ENCODE results near the gene IL22RA2. TPM values are rescaled to one million over a fixed set of nuclear protein-coding genes. Genes with fewer than 3 reads are reported as not detected.
A peak's percentile ranks its signal among the peaks of the same experiment; 100 is the strongest.

Gene IL22RA2
- total RNA-seq, 6 experiments from 2014 or later: not detected

DNA sequence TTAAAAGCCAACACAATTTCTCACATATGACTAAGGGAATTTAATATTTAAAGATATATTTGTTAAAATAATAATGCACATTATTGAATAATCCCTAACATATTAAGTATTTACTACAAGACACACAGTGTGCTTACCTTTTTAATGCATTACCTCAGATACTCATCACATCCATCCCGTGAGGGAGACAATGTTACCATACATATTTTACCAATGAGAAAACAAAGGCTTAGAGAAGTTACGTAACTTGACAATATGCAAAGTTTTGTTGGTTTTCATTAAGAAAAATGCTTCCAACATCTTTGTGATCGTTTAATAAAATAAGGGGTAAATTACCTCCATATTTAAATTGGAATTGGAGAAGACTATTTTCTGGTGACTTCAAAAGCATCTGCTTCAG is 41.5 kb upstream of the IL22RA2 start:
- Histone ChIP-seq H3K27ac (no peak overlapping the region), H3K4me1 (peaks cover 0 to 77% (median 20%) of the 10 kb centered on the region in 4 donors), H3K27me3 (no peaks in the 10 kb centered on the region), H3K4me3 (no peak overlapping the region), H3K9me3 (no peaks in the 10 kb centered on the region), H3K36me3 (no peaks in the 10 kb centered on the region)
- no peak for ATAC-seq
- TF ChIP-seq, protein P1, sequence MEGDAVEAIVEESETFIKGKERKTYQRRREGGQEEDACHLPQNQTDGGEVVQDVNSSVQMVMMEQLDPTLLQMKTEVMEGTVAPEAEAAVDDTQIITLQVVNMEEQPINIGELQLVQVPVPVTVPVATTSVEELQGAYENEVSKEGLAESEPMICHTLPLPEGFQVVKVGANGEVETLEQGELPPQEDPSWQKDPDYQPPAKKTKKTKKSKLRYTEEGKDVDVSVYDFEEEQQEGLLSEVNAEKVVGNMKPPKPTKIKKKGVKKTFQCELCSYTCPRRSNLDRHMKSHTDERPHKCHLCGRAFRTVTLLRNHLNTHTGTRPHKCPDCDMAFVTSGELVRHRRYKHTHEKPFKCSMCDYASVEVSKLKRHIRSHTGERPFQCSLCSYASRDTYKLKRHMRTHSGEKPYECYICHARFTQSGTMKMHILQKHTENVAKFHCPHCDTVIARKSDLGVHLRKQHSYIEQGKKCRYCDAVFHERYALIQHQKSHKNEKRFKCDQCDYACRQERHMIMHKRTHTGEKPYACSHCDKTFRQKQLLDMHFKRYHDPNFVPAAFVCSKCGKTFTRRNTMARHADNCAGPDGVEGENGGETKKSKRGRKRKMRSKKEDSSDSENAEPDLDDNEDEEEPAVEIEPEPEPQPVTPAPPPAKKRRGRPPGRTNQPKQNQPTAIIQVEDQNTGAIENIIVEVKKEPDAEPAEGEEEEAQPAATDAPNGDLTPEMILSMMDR (IDR thresholded peaks at IDR 0.05): no peak
- TF ChIP-seq POLR2A (IDR thresholded peaks at IDR 0.05): no peak
- intact Hi-C loops (cut with DNase I): no loop called here
- DNase-seq: no peak
- 81% methylated on average over 3 of the region's 3 CpGs for WGBS (ENCODE audit: insufficient coverage, low coverage, low lambda C conversion rate, missing lambda C conversion rate)

DNA sequence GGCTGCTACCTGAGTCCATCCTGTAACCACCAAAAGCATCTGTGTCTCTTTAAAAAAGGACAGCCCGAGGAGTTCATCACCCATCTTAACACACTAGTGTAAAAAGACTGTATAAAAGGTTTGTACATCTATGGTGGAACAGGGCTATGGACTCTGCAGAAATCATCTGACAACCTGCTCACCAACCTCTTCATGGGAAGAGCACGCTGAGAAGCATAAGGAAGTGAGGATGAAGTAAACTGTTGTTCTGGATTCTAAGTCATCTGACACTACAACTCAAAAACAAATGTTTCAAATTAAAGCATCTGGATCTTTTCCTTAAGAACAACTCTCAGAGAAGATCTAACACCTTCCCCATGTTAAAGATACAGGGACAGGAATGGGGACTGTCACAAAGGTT is 40.4 kb upstream of the IL22RA2 start:
- DNase-seq (no peak), ATAC-seq (no peak)
- Histone ChIP-seq H3K36me3 (no peaks in the 10 kb centered on the region), H3K9me3 (no peaks in the 10 kb centered on the region), H3K27me3 (no peaks in the 10 kb centered on the region), H3K4me1 (peaks cover 0 to 83% (median 22%) of the 10 kb centered on the region in 4 donors), H3K27ac (no peak overlapping the region), H3K4me3 (no peak overlapping the region)
- TF ChIP-seq, protein P1 (IDR thresholded peaks at IDR 0.05): no peak
- no peak for TF ChIP-seq POLR2A (IDR thresholded peaks at IDR 0.05)
- intact Hi-C loops (cut with DNase I): no loop called here
- 47% methylated on average over 2 of the region's 2 CpGs for WGBS (ENCODE audit: insufficient coverage, low coverage, low lambda C conversion rate, missing lambda C conversion rate)

DNA sequence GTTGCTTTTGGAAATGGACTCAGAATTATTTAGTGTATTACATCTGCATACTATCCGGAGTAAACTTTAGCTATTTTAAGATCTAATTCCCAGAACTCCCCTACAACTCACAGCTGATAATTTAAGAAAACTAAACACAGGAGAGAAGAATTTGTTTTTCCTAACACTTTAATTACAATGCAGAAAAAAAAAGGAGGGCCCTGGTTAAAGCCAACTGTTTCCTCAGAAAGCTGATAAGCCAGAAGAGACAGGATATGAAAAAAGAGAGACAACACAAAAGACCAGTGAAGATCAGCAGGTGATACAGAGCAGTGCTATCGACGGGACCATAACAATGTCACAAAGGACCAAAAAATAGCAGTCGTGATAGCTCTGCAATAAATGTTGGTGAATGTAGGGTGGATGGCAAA is 39.9 kb upstream of the IL22RA2 start:
- H3K36me3 ChIP-seq: no peaks in the 10 kb centered on the region
- 54% methylated on average over 4 of the region's 4 CpGs for WGBS (ENCODE audit: insufficient coverage, low coverage, low lambda C conversion rate, missing lambda C conversion rate)
- no peaks in the 10 kb centered on the region for H3K9me3 ChIP-seq
- no peaks in the 10 kb centered on the region for H3K27me3 ChIP-seq
- DNase-seq (no peak), ATAC-seq (peak in 1 of 4 donors; percentile 16)
- no peak overlapping the region for H3K4me3 ChIP-seq
- intact Hi-C loops (cut with DNase I): no loop called here
- peaks cover 0 to 85% (median 22%) of the 10 kb centered on the region in 4 donors for H3K4me1 ChIP-seq
- no peak overlapping the region for H3K27ac ChIP-seq
- TF ChIP-seq, protein P1 (IDR thresholded peaks at IDR 0.05): no peak
- no peak for TF ChIP-seq POLR2A (IDR thresholded peaks at IDR 0.05)

DNA sequence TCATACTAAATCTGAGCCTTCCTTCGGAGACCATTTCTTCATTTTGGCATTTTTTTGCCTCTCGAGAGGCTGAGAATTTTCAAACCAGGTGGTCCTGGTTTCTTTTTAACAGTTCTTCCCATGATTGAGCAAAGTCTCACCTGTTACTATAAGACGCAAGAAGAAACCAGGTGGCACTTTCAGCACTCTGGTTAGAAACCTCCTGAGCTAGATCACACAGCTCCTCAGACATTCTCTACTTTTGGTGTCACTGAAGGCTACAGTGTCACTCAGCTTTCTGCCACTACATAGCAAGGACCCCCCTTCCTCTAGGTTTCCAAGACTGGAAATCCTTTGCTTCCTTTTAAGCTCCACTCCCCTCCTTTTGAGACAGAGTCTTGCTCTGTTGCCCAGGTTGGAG is 38.5 kb upstream of the IL22RA2 start:
- H3K4me3 ChIP-seq: no peak overlapping the region
- 91% methylated on average over 3 of the region's 3 CpGs for WGBS (ENCODE audit: insufficient coverage, low coverage, low lambda C conversion rate, missing lambda C conversion rate)
- no peaks in the 10 kb centered on the region for H3K27me3 ChIP-seq
- ATAC-seq (no peak), DNase-seq (no peak)
- H3K36me3 ChIP-seq: peaks cover 0 to 1% (median 0%) of the 10 kb centered on the region in 4 donors
- H3K9me3 ChIP-seq: no peaks in the 10 kb centered on the region
- no peak overlapping the region for H3K27ac ChIP-seq
- intact Hi-C loops (cut with DNase I): no loop called here
- no peak for TF ChIP-seq POLR2A (IDR thresholded peaks at IDR 0.05)
- TF ChIP-seq, protein P1 (IDR thresholded peaks at IDR 0.05): no peak
- H3K4me1 ChIP-seq: peaks cover 0 to 79% (median 19%) of the 10 kb centered on the region in 4 donors

DNA sequence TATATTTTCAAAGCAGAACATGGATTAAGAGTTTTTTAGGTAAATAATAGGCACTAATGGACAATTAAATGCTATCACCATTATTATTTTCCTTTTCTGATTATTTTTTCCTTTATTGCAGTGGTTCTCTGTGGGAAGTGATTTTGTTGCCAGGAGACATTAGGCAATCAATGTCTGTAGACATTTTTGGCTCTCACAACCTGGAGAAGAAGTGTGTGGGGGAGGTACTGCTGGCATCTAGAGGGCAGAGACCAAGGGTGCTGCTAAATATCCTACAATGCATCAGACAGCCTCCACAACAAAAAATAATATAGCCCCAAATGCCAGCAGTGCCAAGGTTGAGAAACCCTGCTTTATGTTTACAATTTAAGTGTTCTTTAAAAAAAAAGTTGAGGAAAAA is 37.5 kb upstream of the IL22RA2 start:
- peaks cover 0 to 69% (median 14%) of the 10 kb centered on the region in 4 donors for H3K4me1 ChIP-seq
- DNase-seq (no peak), ATAC-seq (peak; percentile 71 to 82 (median 77))
- H3K4me3 ChIP-seq: no peak overlapping the region
- H3K27ac ChIP-seq: no peak overlapping the region
- no peaks in the 10 kb centered on the region for H3K9me3 ChIP-seq
- H3K27me3 ChIP-seq: no peaks in the 10 kb centered on the region
- H3K36me3 ChIP-seq: peaks cover 0 to 9% (median under 1%) of the 10 kb centered on the region in 4 donors
- no peak for TF ChIP-seq POLR2A (IDR thresholded peaks at IDR 0.05)
- TF ChIP-seq, protein P1 (IDR thresholded peaks at IDR 0.05): no peak
- intact Hi-C loops (cut with DNase I): no loop called here
